Midbrain (tissue), 1 donor: ENCODE data around the gene GTF2H2.
"Not testable (repeated sequence)": the region's sequence is repeated elsewhere in the genome, so short reads cannot be mapped to it uniquely, and the experiment has no call there.

Source experiments
- DNase-seq: peaks from one replicate; lab custom pipeline; 2025; lab: John Stamatoyannopoulos, UW

GTF2H2 gene

DNA sequence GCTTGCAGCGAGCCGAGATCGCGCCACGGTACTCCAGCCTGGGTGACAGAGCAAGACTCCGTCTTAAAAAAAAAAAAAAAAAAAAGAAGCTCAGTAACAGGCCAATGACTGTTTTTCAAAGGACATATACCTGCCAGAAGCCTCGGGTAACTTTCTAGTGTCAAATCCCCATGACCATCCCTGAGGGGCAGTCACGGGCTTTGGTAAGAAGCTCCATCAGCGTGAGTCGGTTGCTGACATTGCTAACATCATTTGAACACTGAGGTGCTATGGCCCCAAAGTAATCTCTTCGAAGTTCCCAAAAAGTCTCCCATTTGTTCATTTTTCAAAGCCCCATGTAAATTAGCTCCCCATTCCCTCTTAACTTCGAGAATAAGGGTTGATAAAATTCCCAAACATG, 53.9 kb downstream of the GTF2H2 start:
- no peak for DNase-seq

- no peak for DNase-seq
These were observed 56.2 kb downstream of the GTF2H2 start for GRCh38 chr5:71011194-71011792.

- not testable (repeated sequence) for DNase-seq
These were observed 60.5 kb downstream of the GTF2H2 start for GRCh38 chr5:71006983-71007382.
